Right ventricle myocardium superior (tissue), 1 donor: ENCODE results near the gene ZMYND8. TPM values are rescaled to one million over a fixed set of nuclear protein-coding genes. Genes with fewer than 3 reads are reported as not detected.
A peak's percentile ranks its signal among the peaks of the same experiment; 100 is the strongest.
"Not testable (repeated sequence)": the region's sequence is repeated elsewhere in the genome, so short reads cannot be mapped to it uniquely, and the experiment has no call there.

Source experiments
- ATAC-seq: fragments of 200-7000 bp; cut with Tn5 transposase; one replicate; pipeline ENCODE4 v1.9.1; 2020; ENCODE audit warnings: mild to moderate bottlenecking; ENCODE audit not compliant: poor library complexity
- DNase-seq: peaks from one replicate; pipeline ENCODE4 v3.0.0-alpha.2; 2020
- intact Hi-C: fragments of 100-400 bp; cut with DNase I; formaldehyde crosslinking; loops from one replicate; pipeline ENCODE4 v1.11.2; 2022
- total RNA-seq: library from RNA; stranded (reverse); fragmentation: NEBNext Ultra II Directional; extraction: Animal tissue kit (Norgen Biotek cat#: 25700); gene quantifications from one replicate; pipeline ENCODE4 v1.2.1, GENCODE V29; 2021
- donor health status: DM: no; HTN: yes; CAD: no; lungs with severe emphysema.

ZMYND8 gene
- total RNA-seq, 1 donor from 2014 or later, result 37.7 TPM

DNA sequence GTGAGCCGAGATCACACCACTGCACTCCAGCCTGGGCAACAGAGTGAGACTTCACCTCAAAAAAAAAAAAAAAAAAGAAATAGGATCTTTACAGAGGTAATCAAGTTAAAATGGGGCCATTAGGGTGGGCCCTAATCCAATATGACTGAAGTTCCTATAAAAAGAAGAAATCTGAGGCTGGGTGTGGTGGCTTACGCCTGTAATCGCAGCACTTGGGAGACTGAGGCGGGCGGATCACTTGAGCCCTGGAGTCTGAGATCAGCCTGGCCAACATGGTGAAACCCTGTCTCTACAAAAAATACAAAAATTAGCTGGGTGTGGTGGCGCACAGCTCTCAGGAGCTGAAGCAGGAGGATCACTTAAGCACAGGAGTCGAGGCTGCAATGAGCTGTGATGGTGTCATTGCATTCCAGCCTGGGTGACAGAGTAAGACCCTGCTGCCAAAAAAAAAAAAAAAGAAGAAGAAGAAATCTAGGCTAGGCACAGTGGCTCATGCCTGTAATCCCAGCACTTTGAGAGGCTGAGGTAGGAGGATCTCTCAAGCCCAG, 19.7 kb upstream of the ZMYND8 start:
- intact Hi-C loops, result loop anchor here (2.0 kb wide), 1 partner anchor 99 kb away; no protein-coding TSS in a partner anchor
- not testable (repeated sequence) for DNase-seq, ATAC-seq

DNA sequence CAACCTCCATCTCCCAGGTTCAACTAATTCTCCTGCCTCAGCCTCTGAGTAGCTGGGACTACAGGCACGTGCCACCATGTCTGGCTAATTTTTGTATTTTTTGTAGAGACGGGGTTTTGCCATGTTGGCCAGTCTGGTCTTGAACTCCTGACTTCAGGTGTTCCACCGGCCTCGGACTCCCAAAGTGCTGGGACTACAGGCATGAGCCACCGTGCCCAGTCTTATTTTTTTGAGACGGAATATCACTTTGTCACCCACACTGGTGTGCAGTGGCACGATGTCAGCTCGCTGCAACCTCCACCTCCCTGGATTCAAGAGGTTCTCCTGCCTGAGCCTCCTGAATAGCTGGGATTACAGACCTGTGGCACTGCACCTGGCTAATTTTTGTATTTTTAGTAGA, 17.6 kb upstream of the ZMYND8 start:
- DNase-seq, intact Hi-C loops, ATAC-seq: not testable (repeated sequence)

DNA sequence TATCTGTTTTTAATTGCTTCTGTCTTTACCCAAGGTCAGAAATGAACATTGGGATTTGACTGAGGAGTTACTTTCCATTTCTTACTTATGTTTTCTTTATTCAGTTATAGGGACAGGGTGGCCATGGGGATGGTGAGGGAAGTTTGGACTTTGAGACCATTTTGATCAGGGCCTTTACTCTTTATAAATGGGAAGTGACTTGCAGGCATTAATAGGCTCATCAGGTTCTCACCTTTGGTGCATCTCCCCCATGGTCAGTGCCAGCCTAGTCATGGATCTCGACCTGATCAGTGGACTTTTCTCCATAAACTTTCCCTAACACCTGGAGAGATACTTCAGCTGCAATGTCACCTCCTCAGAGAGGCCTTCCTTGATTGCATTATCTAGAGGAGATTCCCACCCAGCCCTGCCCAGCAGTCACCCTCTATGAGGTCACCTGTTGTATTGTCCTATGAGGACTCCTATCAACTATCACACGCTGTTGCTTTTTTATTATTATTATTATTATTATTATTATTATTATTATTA, 16.8 kb upstream of the ZMYND8 start:
- no peak for DNase-seq
- no peak for ATAC-seq
- intact Hi-C loops, result no loop called here

DNA sequence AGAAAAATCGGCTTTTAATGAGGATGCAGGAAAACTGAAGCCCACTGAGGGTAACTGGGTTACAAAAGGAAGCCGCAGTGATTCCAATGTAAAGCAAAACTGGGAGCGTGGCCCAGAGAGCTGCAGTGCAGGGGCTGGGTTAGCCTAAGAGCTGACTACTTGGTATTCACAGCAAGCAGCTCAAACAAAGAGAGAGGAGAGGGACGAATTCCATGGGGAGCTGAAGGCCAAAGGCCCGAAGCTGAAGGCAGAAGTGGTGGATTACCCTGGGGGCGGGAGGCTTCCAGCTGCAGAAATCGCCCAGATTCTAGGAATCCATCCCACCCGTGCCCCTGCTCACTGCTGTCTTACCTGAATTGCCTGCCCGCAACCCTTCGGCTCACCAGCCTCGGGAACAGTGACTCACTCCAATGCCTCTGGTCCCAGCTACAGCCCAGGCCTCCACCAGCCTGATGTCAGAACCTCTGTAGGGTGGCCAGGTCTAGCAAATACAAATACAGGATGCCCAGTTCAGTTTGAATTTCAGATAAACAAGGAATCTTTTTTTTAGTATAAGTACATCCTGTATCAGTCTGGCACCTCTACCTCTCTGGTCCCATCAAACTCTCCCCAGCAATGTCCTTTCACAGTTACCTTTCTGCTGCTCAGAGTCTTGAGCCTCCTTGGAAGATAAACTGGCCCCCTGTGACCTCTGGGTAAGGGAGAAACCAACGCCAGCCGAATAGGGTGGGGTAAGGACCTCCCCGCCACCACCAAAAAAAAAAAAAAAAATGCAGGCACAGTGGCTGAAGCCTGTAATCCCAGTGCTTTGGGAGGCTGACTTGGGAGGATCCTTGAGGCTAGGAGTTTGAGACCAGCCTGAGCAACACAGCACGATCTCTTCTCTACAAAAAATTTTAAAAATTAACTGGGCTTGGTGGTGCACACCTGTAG, 14.6 kb upstream of the ZMYND8 start:
- intact Hi-C loops, result no loop called here
- ATAC-seq (no peak), DNase-seq (no peak)

DNA sequence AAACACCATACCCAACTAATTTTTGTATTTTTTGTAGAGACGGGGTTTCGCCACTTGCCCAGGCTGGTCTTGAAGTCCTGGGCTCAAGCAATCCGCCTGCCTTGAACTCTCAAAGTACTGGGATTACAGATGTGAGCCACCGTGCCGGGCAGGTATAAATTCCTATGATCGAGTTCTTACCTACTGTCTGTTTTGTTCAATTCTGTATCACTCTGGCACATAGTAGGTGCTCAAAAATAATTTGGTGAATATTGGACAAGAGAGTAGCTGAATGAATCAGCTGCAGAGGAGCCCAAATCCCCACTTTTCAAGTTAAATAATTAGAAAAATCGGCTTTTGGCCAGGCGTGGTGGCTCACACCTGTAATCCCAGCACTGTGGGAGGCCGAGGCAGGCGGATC, 13.7 kb upstream of the ZMYND8 start:
- intact Hi-C loops, result no loop called here
- ATAC-seq (no peak), DNase-seq (no peak)

DNA sequence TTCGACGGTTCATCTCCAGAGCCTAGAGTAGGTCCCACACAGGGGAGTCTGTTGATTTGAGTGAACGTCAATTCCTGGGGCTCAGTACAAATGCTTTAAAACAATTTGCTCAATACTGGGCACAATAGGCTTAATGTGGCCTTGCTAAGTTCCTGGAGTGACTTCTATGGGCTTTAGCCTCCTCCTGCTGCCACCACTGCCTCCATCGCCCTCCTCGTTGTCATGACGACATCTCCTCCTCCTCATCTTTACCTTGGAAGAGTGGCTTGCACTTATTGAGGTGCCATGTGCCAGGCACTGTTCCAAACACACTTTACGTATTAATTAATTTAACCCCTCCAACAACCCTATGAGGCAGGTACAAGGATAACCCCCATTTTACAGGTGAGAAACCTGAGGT, 11.8 kb upstream of the ZMYND8 start:
- ATAC-seq (no peak), DNase-seq (no peak)
- intact Hi-C loops, result no loop called here

DNA sequence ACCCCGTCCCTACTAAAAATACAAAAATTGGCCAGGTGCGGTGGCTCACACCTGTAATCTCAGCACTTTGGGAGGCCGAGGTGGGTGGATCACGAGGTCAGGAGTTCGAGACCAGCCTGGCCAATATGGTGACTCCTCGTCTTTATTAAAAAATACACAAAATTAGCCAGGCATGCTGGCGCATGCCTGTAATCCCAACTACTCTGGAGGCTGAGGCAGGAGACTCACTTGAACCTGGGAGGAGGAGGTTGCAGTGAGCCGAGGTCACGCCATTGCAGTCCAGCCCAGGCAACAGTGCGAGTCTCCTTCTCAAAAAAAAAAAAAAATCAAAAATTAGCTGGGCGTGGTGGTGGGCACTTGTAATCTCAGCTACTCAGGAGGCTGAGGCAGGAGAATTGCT, 9.8 kb upstream of the ZMYND8 start:
- ATAC-seq, DNase-seq, intact Hi-C loops: not testable (repeated sequence)

DNA sequence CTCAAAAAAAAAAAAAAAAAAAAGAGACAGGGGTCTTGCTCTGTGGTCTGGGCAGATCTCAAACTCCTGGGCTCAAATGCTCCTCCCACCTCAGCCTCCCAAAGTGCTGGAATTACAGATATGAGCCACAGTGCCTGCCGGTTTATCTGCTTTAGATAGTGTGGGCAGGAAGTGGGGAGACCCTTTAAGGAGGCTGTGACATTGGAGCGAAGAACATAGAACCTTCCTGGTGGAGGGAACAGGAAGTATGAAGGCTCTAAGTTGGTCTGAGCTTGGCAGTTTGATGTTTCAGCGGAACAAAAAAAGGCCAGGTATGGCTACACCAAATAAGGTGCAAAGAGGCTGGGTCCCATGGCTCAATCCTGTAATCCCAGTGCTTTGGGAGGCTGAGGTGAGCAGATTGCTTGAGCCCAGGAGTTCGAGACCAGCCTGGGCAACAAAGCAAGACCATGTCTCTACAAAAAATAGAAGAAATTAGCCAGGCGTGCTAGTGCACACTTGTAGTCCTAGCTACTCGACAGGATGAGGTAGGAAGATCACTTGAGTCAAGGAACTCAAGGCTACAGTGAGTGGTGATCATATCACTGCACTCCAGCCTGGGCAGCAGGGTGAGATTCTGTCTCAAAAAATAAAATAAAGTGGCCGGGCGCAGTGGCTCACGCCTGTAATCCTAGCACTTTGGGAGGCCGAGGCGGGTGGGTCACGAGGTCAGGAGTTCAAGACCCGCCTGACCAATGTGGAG, 8.7 kb upstream of the ZMYND8 start:
- DNase-seq, result no peak
- intact Hi-C loops, result no loop called here
- ATAC-seq, result no peak

DNA sequence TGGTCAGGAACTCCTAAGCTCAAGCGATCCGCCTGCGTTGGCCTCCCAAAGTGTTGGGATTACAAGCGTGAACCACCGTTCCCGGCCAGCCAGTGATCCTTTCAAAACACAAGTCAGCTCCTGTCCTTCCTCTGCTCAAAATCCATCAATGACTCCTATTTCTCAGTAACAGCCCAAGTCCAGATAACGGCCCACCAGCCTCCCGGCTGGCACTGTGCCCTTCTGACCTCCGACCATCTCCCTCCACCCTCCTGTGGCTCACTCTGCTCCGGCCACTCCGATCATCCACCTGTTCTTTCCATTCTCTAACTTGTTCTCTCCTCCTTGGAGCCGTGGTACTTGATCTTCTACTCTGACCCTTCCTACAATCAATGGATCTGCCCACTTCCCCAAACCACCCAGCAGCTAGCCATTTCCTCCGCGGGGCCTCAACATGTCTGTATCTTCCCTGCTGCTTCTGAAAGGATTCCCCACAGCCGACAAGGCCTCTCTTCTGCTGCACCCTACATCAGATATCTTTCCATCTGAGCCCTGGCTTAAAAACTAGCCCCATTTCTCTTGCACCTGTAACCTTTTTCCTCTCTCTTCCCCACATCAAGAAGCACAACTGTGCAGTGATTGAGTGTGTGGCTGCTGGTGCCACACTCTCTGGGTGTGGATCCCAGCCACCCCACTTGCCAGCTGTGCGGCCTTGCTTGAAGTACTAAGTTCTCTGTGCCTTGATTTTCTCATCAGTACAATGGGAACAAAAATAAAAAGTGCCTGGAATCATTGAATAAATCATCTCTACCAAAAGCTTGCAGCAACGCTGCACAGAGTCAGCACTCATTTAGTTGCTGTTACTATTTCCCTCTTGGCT, 6.1 kb upstream of the ZMYND8 start:
- no peak for DNase-seq
- no peak for ATAC-seq
- intact Hi-C loops, result no loop called here

DNA sequence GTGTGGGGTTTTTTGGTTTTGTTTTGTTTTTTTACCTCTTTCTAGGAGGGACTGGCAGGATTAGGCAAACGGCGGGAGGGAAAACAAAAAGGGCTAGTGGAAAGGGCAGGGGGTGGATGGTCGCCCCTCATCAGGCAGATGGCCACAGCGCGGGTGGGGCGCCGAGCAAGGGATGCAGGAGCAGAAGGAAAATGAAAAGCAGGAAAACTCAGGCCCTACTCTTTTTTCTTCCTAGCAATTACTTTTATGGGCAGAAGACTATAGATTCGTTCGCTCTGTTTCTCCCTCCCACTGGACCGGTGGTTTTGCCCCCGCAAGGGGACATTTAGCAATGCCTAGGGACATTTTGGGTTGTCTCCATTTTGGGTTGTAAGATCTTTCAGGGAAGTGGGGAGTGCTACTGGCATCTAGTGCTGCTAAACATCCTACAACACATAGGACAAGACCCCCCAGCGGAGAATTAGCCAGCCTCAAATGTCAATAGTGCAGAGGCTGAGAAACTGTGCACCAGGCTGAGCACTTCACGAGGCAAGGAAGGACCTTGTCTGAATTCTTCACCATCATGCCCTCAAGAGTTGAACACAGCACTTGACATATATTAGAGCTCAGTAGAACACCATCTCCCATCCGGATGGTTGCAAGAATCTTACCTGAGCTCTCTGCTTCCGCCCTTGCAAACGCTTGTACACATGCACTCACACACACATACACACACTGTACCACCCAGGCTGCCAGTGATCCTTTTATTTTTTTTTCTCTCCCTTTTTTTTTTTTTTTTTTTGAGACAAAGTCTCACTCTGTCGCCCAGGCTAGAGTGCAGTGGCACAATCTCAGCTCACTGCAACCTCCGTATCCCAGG, 4.8 kb upstream of the ZMYND8 start:
- ATAC-seq (no peak), DNase-seq (peak; percentile 59)
- intact Hi-C loops, result no loop called here

DNA sequence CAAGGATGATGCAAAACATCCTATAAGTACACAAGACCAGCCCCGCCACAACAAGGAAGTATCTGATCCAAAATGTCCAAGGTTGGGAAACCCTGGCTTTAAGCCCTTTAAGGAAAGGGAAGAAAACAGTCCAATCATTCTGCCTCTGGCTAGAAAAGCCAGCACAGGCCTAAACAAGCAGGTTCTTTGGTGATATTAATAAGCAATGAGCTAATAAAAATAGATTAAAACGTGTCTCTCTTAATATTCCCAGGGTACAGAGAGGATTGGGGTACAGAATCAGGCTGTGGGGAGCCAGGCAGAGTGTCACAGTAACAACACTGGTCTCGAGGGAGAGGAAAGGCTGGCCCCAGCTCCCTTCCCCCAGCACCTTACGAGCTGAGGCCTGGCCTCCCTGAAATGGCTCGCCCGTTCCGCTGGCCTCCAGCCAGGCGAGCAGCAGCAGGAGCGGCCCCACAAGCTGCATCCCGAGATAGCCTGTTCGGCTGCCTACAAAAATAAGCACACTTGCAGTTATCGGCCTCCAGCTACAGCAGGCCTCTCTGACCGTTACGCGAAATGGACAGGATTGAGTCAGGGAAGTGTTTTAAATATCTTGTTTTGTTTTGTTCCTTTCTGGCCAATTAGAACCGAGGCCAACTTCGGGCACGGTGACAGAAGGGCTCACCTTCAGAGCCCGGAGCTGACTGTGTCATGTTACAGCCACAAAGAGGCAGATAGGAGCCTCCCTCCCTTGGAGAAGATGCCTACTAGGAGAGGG, 4.0 kb upstream of the ZMYND8 start:
- intact Hi-C loops, result loop anchor here (1.0 kb wide), 1 partner anchor 42 kb away; no protein-coding TSS in a partner anchor
- peak; percentile 94 for DNase-seq
- peak; percentile 62 for ATAC-seq

DNA sequence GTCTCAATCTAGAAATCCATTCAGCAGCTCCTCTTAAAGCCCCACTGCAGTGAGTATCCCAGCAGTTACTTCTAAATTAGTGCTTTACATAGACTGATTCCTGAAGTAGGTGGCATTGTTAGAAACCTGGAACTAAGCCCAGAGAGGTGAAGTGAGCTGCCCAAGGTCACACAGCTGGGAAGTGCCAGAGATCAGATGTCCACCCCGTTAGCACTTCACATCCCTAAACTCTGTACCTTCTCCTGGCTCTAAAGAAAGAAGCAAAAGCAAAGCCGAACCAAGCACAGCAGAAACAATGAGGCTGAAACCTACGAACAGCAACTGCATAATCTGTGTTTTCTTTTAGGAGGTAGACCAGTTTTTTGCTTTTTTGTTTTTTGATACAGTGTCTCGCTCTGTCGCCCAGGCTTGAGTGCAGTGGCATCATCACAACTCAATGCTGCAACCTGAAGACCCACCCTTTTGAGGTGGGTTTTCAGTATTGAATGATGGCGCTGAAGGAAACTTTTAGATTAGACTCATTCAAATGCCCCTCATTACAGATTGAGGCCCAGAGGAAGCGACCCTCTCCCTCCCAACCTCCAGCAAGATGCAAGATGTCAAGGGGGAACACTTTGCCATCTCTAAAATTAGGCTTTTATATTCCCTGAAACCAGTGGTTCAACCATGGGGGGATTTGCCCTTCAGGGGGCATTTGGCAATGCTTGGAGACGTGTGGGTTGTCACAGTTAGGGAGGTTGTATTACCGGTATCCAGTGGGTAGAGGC, 3.2 kb upstream of the ZMYND8 start:
- ATAC-seq (peak; percentile 2), DNase-seq (no peak)
- intact Hi-C loops, result loop anchor here (1.0 kb wide), 1 partner anchor 41 kb away; no protein-coding TSS in a partner anchor

DNA sequence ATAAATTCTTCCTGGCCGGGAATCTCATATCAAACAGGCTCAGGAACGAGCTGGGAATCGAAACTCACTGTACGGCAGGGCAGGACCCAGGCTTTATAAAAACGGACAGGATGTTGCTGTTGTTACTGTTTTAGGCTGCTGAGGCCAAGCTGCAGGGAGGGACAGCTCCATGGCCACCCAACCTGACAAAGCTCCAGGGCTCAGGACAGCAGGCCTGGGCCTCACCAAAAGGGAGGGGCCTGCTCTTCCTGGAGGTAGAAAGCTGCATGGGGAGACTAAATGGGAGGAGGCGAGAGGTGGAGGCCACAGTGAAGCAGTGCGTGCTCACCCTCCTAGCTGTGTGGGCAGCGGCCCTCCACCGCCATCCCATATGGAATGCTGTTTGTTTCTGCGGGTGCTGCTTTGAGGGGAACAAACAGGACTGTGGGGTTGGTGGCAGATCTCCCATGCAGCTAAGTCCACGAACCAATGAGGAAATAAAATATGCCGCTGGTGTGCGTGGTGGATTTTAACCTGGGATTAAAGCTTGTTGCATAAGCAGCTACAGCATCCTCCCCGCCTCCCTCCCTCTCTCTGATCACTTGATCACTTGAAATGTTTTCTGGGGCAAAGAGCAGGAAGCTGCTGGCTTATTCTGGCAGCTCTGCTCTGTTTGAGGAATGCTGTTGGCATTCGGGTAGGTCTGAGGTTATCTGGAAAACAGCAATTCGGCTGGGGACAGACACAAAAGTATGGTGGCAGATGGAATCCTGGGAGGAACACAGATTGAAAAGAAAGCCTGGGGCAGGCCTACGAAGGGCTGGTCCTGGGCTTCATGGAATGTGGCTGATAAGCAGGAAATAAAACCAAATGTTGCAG, 2.4 kb upstream of the ZMYND8 start:
- peak; percentile 71 for DNase-seq
- intact Hi-C loops, result no loop called here
- ATAC-seq, result peak; percentile 58

DNA sequence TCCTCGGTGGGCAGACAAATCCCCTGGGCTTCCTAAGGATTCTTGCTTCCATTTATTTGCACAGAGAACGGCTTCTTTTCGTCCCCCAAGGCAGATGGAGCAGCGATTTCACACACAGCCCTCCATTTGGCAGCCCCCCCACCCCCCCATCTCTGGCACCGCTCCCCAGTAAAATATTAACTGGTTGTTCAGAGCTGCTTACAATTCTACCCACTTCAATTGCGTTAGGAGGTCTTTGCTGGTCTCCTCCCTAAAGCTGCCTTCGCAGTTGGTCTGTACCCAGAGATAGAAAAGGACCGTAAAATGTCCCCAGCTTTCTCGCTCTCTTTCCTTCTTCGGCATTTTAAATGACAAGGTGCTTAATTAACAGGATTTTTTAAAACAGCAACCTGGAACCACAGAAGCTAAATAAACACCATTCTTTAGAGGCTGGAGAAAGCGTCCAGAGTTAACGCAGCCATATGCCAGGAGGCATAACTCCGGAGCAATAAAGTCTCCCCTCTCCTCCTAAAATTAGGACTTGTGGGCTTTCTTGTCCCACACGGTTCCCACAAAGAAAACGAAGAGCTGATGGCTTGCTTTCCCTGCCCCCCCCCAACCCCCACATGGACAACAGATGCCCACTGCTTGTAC, 1.7 kb upstream of the ZMYND8 start:
- DNase-seq (no peak), ATAC-seq (no peak)
- intact Hi-C loops, result no loop called here
